ENCODE data around the gene C9orf85.
"Not testable (repeated sequence)": the region's sequence is repeated elsewhere in the genome, so short reads cannot be mapped to it uniquely, and the experiment has no call there.

The C9orf85 gene

DNA sequence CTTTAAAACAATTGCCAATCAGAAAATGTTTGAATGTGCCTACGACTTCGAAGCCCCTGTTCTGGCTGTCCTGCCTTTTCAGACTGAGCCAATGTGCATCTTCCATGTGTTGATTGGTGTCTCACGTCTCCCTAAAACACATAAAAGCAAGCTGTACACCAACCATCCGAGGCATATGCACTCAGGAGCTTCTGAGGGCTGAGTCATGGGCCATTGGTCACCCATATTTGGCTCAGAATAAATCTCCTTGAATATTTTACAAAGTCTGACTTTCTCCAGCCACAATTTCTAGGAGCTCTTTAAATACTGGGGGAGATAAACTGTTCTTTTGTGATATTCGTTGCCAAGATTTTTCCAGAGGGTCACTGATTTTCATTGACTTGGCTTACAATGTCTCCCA, 95.1 kb downstream of the C9orf85 start:
- no peak for DNase-seq (ENCODE audit: low read depth in 2 of 2)

GRCh38 chr9:72007726-72008125, 96.3 kb downstream of the C9orf85 start:
- not testable (repeated sequence) for DNase-seq (ENCODE audit: low read depth in 2 of 2)

GRCh38 chr9:72012646-72013045, 101.2 kb downstream of the C9orf85 start:
- no peak for DNase-seq (ENCODE audit: low read depth in 2 of 2)

- DNase-seq (ENCODE audit: low read depth in 2 of 2) = no peak
Observed at GRCh38 chr9:72013292-72013760, 101.9 kb downstream of the C9orf85 start.

DNA sequence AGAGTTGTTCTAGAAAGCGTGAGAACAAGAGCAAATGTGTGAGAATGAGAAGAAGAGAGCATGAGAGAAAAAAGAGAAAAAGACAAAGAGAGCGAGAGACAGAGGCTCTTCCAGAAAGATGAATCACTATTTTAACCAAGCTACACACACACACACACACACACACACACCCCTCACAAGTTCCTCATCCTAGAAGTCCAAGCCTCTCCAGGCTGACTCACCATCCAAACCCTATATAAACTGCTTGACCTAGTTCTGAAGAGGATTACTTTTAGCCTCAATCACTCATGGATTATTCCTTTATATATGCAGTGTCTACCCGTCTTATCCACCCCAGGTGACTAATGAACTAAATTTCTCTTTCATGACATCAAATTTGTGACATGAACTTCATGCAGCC, 111.4 kb downstream of the C9orf85 start:
- no peak for DNase-seq (ENCODE audit: low read depth in 2 of 2)

All from activated CD8-positive, alpha-beta memory T cell treated with anti-CD3 and anti-CD28 coated beads for 4 hours (primary cell).